ENCODE results near the gene CPNE8. TPM values are rescaled to one million over a fixed set of nuclear protein-coding genes. Genes with fewer than 3 reads are reported as not detected.

The CPNE8 gene
- polyA plus RNA-seq, 3 donors, result 9.5 to 16.4 (median 10.5) TPM

- no peak for DNase-seq
These were observed 1.8 kb downstream of the CPNE8 start for GRCh38 chr12:38903596-38903995.

- peak; percentile 23 for DNase-seq
These were observed 7.2 kb downstream of the CPNE8 start for GRCh38 chr12:38898001-38898684.

GRCh38 chr12:38895446-38895845, 9.9 kb downstream of the CPNE8 start:
- DNase-seq, result no peak

GRCh38 chr12:38892976-38893375, 12.4 kb downstream of the CPNE8 start:
- DNase-seq, result no peak

GRCh38 chr12:38892087-38892786, 13.2 kb downstream of the CPNE8 start:
- no peak for DNase-seq

- DNase-seq, result no peak
These were observed 15.1 kb downstream of the CPNE8 start for GRCh38 chr12:38890102-38890855.

- DNase-seq, result no peak
These were observed 16.0 kb downstream of the CPNE8 start for GRCh38 chr12:38889297-38889815.

GRCh38 chr12:38887770-38888169, 17.6 kb downstream of the CPNE8 start:
- no peak for DNase-seq

- no peak for DNase-seq
These were observed 18.5 kb downstream of the CPNE8 start for GRCh38 chr12:38886931-38887330.

GRCh38 chr12:38886064-38886463, 19.3 kb downstream of the CPNE8 start:
- DNase-seq, result no peak

- no peak for DNase-seq
These were observed 20.7 kb downstream of the CPNE8 start for GRCh38 chr12:38884666-38885065.

GRCh38 chr12:38883629-38884134, 21.7 kb downstream of the CPNE8 start:
- DNase-seq, result no peak

- DNase-seq, result no peak
These were observed 25.1 kb downstream of the CPNE8 start for GRCh38 chr12:38880288-38880687.

GRCh38 chr12:38878986-38879385, 26.4 kb downstream of the CPNE8 start:
- no peak for DNase-seq

- no peak for DNase-seq
These were observed 27.1 kb downstream of the CPNE8 start for GRCh38 chr12:38878333-38878705.

- DNase-seq, result no peak
These were observed 29.7 kb downstream of the CPNE8 start for GRCh38 chr12:38875586-38876228.

GRCh38 chr12:38872561-38872960, 32.8 kb downstream of the CPNE8 start:
- DNase-seq, result no peak

GRCh38 chr12:38872156-38872555, 33.2 kb downstream of the CPNE8 start:
- DNase-seq, result no peak

GRCh38 chr12:38869036-38869435, 36.4 kb downstream of the CPNE8 start:
- no peak for DNase-seq

GRCh38 chr12:38850461-38850860, 54.9 kb downstream of the CPNE8 start:
- DNase-seq, result no peak

- DNase-seq, result no peak
These were observed 58.1 kb downstream of the CPNE8 start for GRCh38 chr12:38847247-38847646.

GRCh38 chr12:38844267-38844666, 61.1 kb downstream of the CPNE8 start:
- DNase-seq, result no peak

Data from renal pelvis (tissue), 4 donors.